Kidney (tissue), 14 donors: Measurements from ENCODE around the gene NRXN3. TPM values are rescaled to one million over a fixed set of nuclear protein-coding genes. Genes with fewer than 3 reads are reported as not detected.

Experiments
- DNase-seq, 5 donors: peaks; one replicate each; pipeline ENCODE4 v3.0.0-alpha.2; 2013 to 2020
- FAIRE-seq: peaks from 2 replicates; lab custom pipeline; 2012; peaks lifted over from hg19 to GRCh38; lab: Jason Lieb, UNC
- H3K27ac ChIP-seq, 2 donors: one replicate each; pipeline ENCODE4 v1.7.0; 2013; ENCODE audit warnings: low read depth in 2 of 2, low read length in 2 of 2, inconsistent platforms in 1 of 2
- H3K27me3 ChIP-seq: one replicate; pipeline ENCODE4 v1.7.1; 2013; ENCODE audit warnings: low read length, inconsistent platforms; ENCODE audit not compliant: control insufficient read depth, insufficient read depth
- H3K36me3 ChIP-seq, 3 donors: one replicate each; pipeline versions ENCODE4 v1.7.0 to v1.7.1; 2013; ENCODE audit warnings: low read length in 3 of 3, control low read depth in 1 of 3, inconsistent platforms in 1 of 3; ENCODE audit not compliant: insufficient read depth in 3 of 3, control insufficient read depth in 2 of 3
- H3K4me1 ChIP-seq, 3 donors: one replicate each; pipeline versions ENCODE4 v1.7.0 to v1.7.1; 2013; ENCODE audit warnings: low read length in 3 of 3, inconsistent platforms in 1 of 3, low read depth in 1 of 3; ENCODE audit not compliant: control insufficient read depth in 2 of 3, insufficient read depth in 2 of 3
- H3K4me3 ChIP-seq, 3 donors: one replicate each; pipeline versions ENCODE4 v1.7.0 to v1.8.1; 2013; ENCODE audit warnings: low read length in 3 of 3, control low read depth in 1 of 3, inconsistent platforms in 1 of 3
- H3K9ac ChIP-seq, 3 donors: one replicate each; pipeline versions ENCODE4 v1.7.0 to v1.7.1; 2013; ENCODE audit warnings: low read length in 3 of 3, control low read depth in 1 of 3, inconsistent platforms in 1 of 3
- H3K9me3 ChIP-seq, 3 donors: one replicate each; pipeline versions ENCODE4 v1.7.0 to v1.7.1; 2013; ENCODE audit warnings: low read length in 3 of 3, control low read depth in 1 of 3, inconsistent platforms in 1 of 3; ENCODE audit not compliant: control insufficient read depth in 2 of 3, insufficient read depth in 1 of 3
- intact Hi-C: fragments of 100-400 bp; cut with DNase I; formaldehyde crosslinking; loops from one replicate; pipeline ENCODE4 v1.11.1; 2022
- polyA plus RNA-seq: library from polyadenylated mRNA; stranded (reverse); fragments of 350-450 nt; fragmentation: Illumina TruSeq; extraction: RNeasy Lipid Tissue Mini Kit (QIAGEN cat#74804); gene quantifications from one replicate; pipeline ENCODE4 v1.2.3, GENCODE V29; 2014; ENCODE audit warnings: low read depth, low replicate concordance; ENCODE audit not compliant: insufficient read depth
- total RNA-seq: library from RNA; stranded (reverse); fragmentation: NEBNext Ultra II Directional; extraction: Animal tissue kit (Norgen Biotek cat#: 25700); gene quantifications from one replicate; pipeline ENCODE4 v1.2.1, GENCODE V29; 2021
- TF ChIP-seq, protein P1 (sequence below): IDR thresholded peaks from 3 replicates; pipeline ENCODE4 v1.5.1; 2012; ENCODE audit warnings: mild to moderate bottlenecking, moderate library complexity, borderline replicate concordance; ENCODE audit not compliant: insufficient read depth; ENCODE audit errors: extremely low read depth
- donor health status: control.
- donor health status: control.
- donor health status: control.
- donor health status: control.
- donor health status: control.
- donor health status: DM: yes; HTN: yes; CAD: no.
- donor health status: Normal renal cell carcinoma (clear cell type).

NRXN3 gene
- total and polyA plus RNA-seq, 2 donors from 2014 or later, result 1.5 to 2.4 TPM

GRCh38 chr14:79487632-79488031 is 1317.5 kb downstream of the NRXN3 start:
- H3K9me3 ChIP-seq, result no peaks in the 10 kb centered on the region
- DNase-seq (no peak), FAIRE-seq (no peak)
- no peaks in the 10 kb centered on the region for H3K27me3 ChIP-seq
- H3K27ac ChIP-seq, result no peak overlapping the region
- no peak overlapping the region for H3K4me3 ChIP-seq
- intact Hi-C loops, result no loop called here
- H3K4me1 ChIP-seq, result no peaks in the 10 kb centered on the region
- H3K9ac ChIP-seq, result no peak overlapping the region
- no peaks in the 10 kb centered on the region for H3K36me3 ChIP-seq
- TF ChIP-seq, protein P1, sequence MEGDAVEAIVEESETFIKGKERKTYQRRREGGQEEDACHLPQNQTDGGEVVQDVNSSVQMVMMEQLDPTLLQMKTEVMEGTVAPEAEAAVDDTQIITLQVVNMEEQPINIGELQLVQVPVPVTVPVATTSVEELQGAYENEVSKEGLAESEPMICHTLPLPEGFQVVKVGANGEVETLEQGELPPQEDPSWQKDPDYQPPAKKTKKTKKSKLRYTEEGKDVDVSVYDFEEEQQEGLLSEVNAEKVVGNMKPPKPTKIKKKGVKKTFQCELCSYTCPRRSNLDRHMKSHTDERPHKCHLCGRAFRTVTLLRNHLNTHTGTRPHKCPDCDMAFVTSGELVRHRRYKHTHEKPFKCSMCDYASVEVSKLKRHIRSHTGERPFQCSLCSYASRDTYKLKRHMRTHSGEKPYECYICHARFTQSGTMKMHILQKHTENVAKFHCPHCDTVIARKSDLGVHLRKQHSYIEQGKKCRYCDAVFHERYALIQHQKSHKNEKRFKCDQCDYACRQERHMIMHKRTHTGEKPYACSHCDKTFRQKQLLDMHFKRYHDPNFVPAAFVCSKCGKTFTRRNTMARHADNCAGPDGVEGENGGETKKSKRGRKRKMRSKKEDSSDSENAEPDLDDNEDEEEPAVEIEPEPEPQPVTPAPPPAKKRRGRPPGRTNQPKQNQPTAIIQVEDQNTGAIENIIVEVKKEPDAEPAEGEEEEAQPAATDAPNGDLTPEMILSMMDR, result no peak

- no peaks in the 10 kb centered on the region for H3K27me3 ChIP-seq
- H3K4me3 ChIP-seq, result no peak overlapping the region
- TF ChIP-seq, protein P1, result no peak
- intact Hi-C loops, result no loop called here
- no peaks in the 10 kb centered on the region for H3K9me3 ChIP-seq
- no peak overlapping the region for H3K27ac ChIP-seq
- FAIRE-seq, result no peak
- H3K9ac ChIP-seq, result no peak overlapping the region
- no peak for DNase-seq
- no peaks in the 10 kb centered on the region for H3K36me3 ChIP-seq
- no peaks in the 10 kb centered on the region for H3K4me1 ChIP-seq
These were observed 1321.0 kb downstream of the NRXN3 start for GRCh38 chr14:79491161-79491560.

DNA sequence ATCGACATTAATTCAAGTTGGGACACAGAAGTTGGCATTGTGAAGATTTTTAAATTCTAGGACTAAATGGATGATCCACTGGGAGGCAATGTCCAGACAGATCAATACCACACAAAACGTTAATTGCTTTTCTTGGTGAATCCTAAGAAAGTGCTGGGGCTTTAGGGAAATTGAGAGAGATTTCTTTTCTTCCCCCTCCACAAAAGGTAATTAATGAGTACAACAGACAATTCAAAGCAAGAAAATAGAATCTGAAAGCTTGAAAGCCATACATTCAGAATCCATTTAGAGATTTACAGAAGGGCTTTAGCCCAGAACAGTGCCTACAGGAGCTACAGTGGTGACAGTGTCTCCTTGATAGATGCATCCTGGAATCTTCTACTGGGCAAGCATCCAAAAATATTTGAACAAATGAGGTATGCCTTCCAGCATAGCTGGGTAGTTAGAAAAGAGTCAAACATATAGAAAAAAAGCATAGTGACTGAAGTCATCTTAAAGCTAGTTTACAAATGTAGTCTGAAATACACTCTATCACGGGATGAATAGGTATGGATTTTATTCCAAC is 1323.0 kb downstream of the NRXN3 start:
- Histone ChIP-seq H3K27ac (no peak overlapping the region), H3K9ac (no peak overlapping the region), H3K27me3 (no peaks in the 10 kb centered on the region), H3K36me3 (no peaks in the 10 kb centered on the region), H3K4me3 (no peak overlapping the region), H3K4me1 (no peaks in the 10 kb centered on the region), H3K9me3 (no peaks in the 10 kb centered on the region)
- no peak for DNase-seq
- intact Hi-C loops, result no loop called here
- FAIRE-seq, result no peak
- TF ChIP-seq, protein P1, result no peak

GRCh38 chr14:79496701-79497100 is 1326.5 kb downstream of the NRXN3 start:
- Histone ChIP-seq H3K27ac (no peak overlapping the region), H3K36me3 (no peaks in the 10 kb centered on the region), H3K9ac (no peak overlapping the region), H3K27me3 (no peaks in the 10 kb centered on the region), H3K9me3 (no peaks in the 10 kb centered on the region), H3K4me1 (no peaks in the 10 kb centered on the region), H3K4me3 (no peak overlapping the region)
- FAIRE-seq, result no peak
- no peak for DNase-seq
- intact Hi-C loops, result no loop called here
- TF ChIP-seq, protein P1, result no peak
